Measurements from ENCODE around the gene PSMB7.

PSMB7 gene

DNA sequence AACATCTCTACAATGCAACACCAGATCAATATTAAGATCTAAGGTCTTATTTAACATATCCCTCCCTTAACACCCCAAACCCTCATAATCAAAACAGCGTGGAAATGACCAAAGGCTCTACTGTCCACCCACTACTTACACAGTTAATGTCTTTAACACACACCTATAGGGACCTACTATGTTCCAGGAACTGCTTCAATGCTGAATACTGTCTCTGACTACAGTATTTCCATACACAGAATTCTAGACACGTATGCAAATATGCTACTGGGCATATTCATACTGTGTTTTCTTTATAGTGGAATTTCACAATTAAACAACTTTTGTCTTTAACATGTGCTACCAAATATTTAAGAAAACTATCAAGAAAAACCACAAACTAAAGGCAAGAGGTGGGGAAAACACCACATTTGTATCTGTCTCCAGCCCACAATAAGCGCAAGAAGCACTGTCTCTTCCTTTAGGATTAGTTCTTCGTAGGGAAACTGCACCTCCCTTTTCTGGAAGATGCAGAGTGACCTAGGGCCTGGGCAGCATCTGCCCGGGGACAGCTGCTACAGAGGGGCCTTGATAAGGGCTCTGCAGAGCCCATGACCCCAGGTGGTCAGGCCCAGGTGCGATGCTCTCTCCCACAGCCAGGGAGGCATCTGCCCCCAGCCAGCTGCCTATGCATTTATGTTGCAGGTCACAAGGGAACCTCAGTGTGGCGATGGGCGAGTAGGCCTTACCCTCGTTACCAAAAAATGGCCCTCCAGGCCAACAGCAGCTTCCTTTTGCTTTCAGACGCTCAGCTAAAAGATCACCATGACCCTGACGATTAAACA lies 55.2 kb downstream of the PSMB7 start:
- CTCF ChIA-PET, result interaction anchor here (0.6 kb wide), 1 partner anchor 207 kb away, joined by 3 read pairs; no protein-coding TSS in a partner anchor

GRCh38 chr9:124359426-124359825 lies 55.8 kb downstream of the PSMB7 start:
- POLR2A ChIA-PET (ENCODE audit: low non-redundant PET), result no interaction called here
- no peak for TF ChIP-seq CTCF (conservative IDR thresholded peaks at IDR 0.05; ENCODE audit: low read depth)
- CTCF ChIA-PET, result no interaction called here

More for the DNA sequence above, 55.2 kb downstream of the PSMB7 start:
- H3K27ac ChIP-seq, result no peak overlapping the region
- TF ChIP-seq CTCF (conservative IDR thresholded peaks at IDR 0.05; ENCODE audit: low read depth), result no peak
- no peak for DNase-seq (ENCODE audit: low spot score)
- POLR2A ChIA-PET (ENCODE audit: low non-redundant PET), result no interaction called here

DNA sequence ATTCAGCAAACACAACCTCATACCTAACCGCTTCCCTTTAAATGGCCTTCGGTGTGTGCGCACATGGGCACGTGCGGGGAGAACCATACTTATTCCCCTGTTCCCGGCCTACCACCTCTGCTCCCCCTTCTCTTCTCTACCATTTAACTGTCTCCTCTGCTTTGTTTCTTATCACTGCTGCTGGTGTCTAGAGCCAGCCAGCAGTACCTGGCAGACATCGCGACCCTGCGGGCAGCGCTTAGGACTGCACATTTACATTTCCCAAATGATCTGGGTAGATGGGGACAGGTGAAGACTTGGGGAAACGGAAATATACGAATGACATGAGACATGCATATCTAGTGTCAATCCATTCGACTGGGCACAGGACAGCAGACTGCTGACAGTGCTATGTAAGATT lies 56.6 kb downstream of the PSMB7 start:
- ChIA-PET POLR2A (ENCODE audit: low non-redundant PET) (no interaction called here), CTCF (no interaction called here)
- no peak overlapping the region; the same call in 1 of the 2 replicates for H3K27ac ChIP-seq
- DNase-seq (ENCODE audit: low spot score), result no peak
- TF ChIP-seq CTCF (conservative IDR thresholded peaks at IDR 0.05; ENCODE audit: low read depth), result no peak

More at GRCh38 chr9:124359426-124359825, 55.8 kb downstream of the PSMB7 start:
- no peak overlapping the region for H3K27ac ChIP-seq
- no peak for DNase-seq (ENCODE audit: low spot score)

DNA sequence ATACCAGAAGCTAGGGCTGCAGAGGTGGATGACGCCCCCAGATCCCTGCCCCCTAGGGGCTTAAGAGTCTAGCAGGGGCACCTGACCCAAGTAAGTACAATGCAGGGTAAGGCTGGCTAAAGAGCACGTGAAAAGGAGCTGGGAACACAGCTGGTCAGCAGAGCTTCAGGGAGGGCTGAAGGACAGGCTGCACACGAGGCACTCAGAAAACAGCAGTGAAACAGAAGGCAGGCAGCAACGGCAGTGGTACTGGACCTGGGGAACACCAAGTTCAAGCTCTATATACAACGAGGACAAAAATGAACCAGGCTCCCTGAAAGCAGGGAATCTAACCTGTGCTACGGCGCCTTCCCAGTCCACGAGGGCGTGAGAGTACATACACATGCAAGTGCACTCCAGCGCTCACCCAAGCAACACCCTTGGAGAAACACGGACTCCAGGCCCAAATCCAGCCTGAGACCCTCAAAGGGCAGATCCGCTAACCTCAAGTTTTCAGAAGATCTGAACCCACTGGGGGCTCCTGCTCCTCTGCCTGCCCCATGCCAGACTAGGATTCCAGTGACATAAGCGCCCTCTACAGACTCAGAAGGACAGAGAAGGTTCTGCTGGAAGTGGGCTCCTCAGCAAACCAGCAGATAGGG lies 57.4 kb downstream of the PSMB7 start:
- no peak for DNase-seq (ENCODE audit: low spot score)
- POLR2A ChIA-PET (ENCODE audit: low non-redundant PET), result no interaction called here
- CTCF ChIA-PET, result interaction anchor here (0.5 kb wide), 1 partner anchor 241 kb away, joined by 3 read pairs; no protein-coding TSS in a partner anchor
- peak overlapping the region; percentile 22 for H3K27ac ChIP-seq
- no peak for TF ChIP-seq CTCF (conservative IDR thresholded peaks at IDR 0.05; ENCODE audit: low read depth)

GRCh38 chr9:124356745-124357390 lies 58.4 kb downstream of the PSMB7 start:
- no peak for DNase-seq (ENCODE audit: low spot score)
- ChIA-PET POLR2A (ENCODE audit: low non-redundant PET) (interaction anchor here (0.6 kb wide), 1 partner anchor 412 kb away, joined by 5 read pairs; no protein-coding TSS in a partner anchor), CTCF (no interaction called here)
- no peak for TF ChIP-seq CTCF (conservative IDR thresholded peaks at IDR 0.05; ENCODE audit: low read depth)
- H3K27ac ChIP-seq, result peak overlapping the region; percentile 42
